B cell (primary cell): Measurements from ENCODE around the gene RIPOR3. TPM values are rescaled to one million over a fixed set of nuclear protein-coding genes. Genes with fewer than 3 reads are reported as not detected.

ENCODE experiments used
- ATAC-seq: fragments of 200-7000 bp; cut with Tn5 transposase; one replicate; pipeline ENCODE4 v1.10.0; 2021; ENCODE audit warnings: low read depth, mild to moderate bottlenecking, moderate number of reproducible peaks, moderate library complexity
- CTCF ChIA-PET: fragments of 350-600 bp; sonication (Branson Sonifier 250); formaldehyde crosslinking; loops from one replicate; lab custom pipeline; 2021; ENCODE audit warnings: antibody characterized with exemption, inconsistent platforms; lab: Charles Lee
- POLR2A ChIA-PET: fragments of 350-600 bp; sonication (Branson Sonifier 250); formaldehyde crosslinking; loops from one replicate; lab custom pipeline; 2021; ENCODE audit warnings: antibody characterized with exemption; lab: Charles Lee
- DNase-seq: peaks from one replicate; pipeline ENCODE4 v3.0.0; 2013
- H2AFZ ChIP-seq: 2 replicates; pipeline ENCODE4 v1.6.1; 2012; ENCODE audit warnings: mild to moderate bottlenecking, low read depth, low read length; ENCODE audit not compliant: insufficient read depth, poor library complexity, severe bottlenecking
- H3K27ac ChIP-seq, 2 donors: 1 replicate in 1 of 2; 2 replicates in 1 of 2; pipeline ENCODE4 v1.5.1; 2012 to 2013; ENCODE audit warnings: low read length in 2 of 2, mild to moderate bottlenecking in 2 of 2, moderate library complexity in 1 of 2
- H3K27me3 ChIP-seq, 4 experiments: fragments of 200-600 bp in 1 of 4; sonication (generic) in 1 of 4; replicated peaks in 1 of 4; 1 replicate in 2 of 4; 2 replicates in 2 of 4; pipeline versions ENCODE4 v1.6.1 to v1.7.0; 2013 to 2016; ENCODE audit warnings: low read length in 3 of 4, mild to moderate bottlenecking in 2 of 4, mixed read lengths in 1 of 4, moderate library complexity in 1 of 4; ENCODE audit not compliant: insufficient read depth in 4 of 4, control insufficient read depth in 3 of 4; ENCODE audit errors: control extremely low read depth in 1 of 4
- H3K36me3 ChIP-seq, 2 experiments: replicated peaks in 1 of 2; 1 replicate in 1 of 2; 2 replicates in 1 of 2; pipeline versions ENCODE4 v1.6.1 to v1.7.1; 2013; ENCODE audit warnings: low read length in 1 of 2; ENCODE audit not compliant: insufficient read depth in 2 of 2, control insufficient read depth in 1 of 2; ENCODE audit errors: control extremely low read depth in 1 of 2, extremely low read depth in 1 of 2
- H3K4me1 ChIP-seq, 2 donors: fragments of 200-600 bp in 1 of 2; sonication (generic) in 1 of 2; 1 replicate in 1 of 2; 2 replicates in 1 of 2; pipeline versions ENCODE4 v1.5.1 to v1.6.1; 2013 to 2017; ENCODE audit warnings: low read length in 2 of 2; ENCODE audit not compliant: control insufficient read depth in 2 of 2, insufficient read depth in 2 of 2
- H3K4me2 ChIP-seq: replicated peaks from 2 replicates; pipeline ENCODE3; 2012; ENCODE audit warnings: mild to moderate bottlenecking, low read depth, low read length; ENCODE audit not compliant: poor library complexity, severe bottlenecking
- H3K4me3 ChIP-seq, 5 experiments: fragments of 200-600 bp in 1 of 5; sonication (generic) in 1 of 5; 1 replicate in 3 of 5; 2 replicates in 2 of 5; pipeline versions ENCODE4 v1.5.1 to v1.7.0; 2011 to 2016; ENCODE audit warnings: low read length in 4 of 5, mild to moderate bottlenecking in 4 of 5, low read depth in 2 of 5, control low read depth in 1 of 5, moderate library complexity in 1 of 5; ENCODE audit not compliant: insufficient read depth in 1 of 5; ENCODE audit errors: control extremely low read depth in 1 of 5, extremely low read depth in 1 of 5
- H3K79me2 ChIP-seq: fragments of 200-600 bp; sonication (generic); one replicate; pipeline ENCODE4 v1.6.0; 2016; ENCODE audit warnings: low read length; ENCODE audit not compliant: control insufficient read depth, insufficient read depth
- H3K9ac ChIP-seq: fragments of 200-600 bp; sonication (generic); 2 replicates; pipeline ENCODE4 v1.6.1; 2017; ENCODE audit warnings: mild to moderate bottlenecking, low read length, moderate library complexity
- H3K9me3 ChIP-seq, 3 donors: one replicate each; pipeline versions ENCODE4 v1.6.1 to v1.7.1; 2013; ENCODE audit warnings: low read length in 2 of 3; ENCODE audit not compliant: control insufficient read depth in 2 of 3, insufficient read depth in 1 of 3; ENCODE audit errors: control extremely low read depth in 1 of 3
- H4K20me1 ChIP-seq: 2 replicates; pipeline ENCODE4 v1.6.0; 2012; ENCODE audit warnings: mild to moderate bottlenecking, low read length; ENCODE audit not compliant: insufficient read depth, control insufficient read depth, poor library complexity, severe bottlenecking
- H3K27ac Mint-ChIP-seq: one replicate; pipeline ENCODE4 v1.8.0; 2021; ENCODE audit warnings: mixed read lengths
- H3K27me3 Mint-ChIP-seq: one replicate; pipeline ENCODE4 v1.8.0; 2021; ENCODE audit warnings: mixed read lengths
- H3K4me1 Mint-ChIP-seq: one replicate; pipeline ENCODE4 v1.8.0; 2021; ENCODE audit warnings: mixed read lengths
- H3K4me3 Mint-ChIP-seq: one replicate; pipeline ENCODE4 v1.8.0; 2021; ENCODE audit warnings: mixed read lengths
- H3K9me3 Mint-ChIP-seq: one replicate; pipeline ENCODE4 v1.8.0; 2022; ENCODE audit warnings: mixed read lengths; ENCODE audit not compliant: insufficient read depth
- CTCF ChIP-seq: fragments of 200-600 bp; IDR thresholded peaks from one replicate; pipeline ENCODE4 v1.8.0; 2022; ENCODE audit warnings: antibody characterized with exemption, mild to moderate bottlenecking
- EZH2 ChIP-seq: IDR thresholded peaks from 2 replicates; pipeline ENCODE4 v1.6.1; 2012; ENCODE audit warnings: borderline replicate concordance, low read depth, mild to moderate bottlenecking, moderate library complexity, low read length; ENCODE audit not compliant: insufficient read depth, poor library complexity, severe bottlenecking
- WGBS: methylation state at CpG from one replicate; pipeline ENCODE4 v1.1.5; 2013; ENCODE audit warnings: missing lambda C conversion rate; ENCODE audit not compliant: insufficient coverage; 5-methylcytosine and 5-hydroxymethylcytosine counted together
- intact Hi-C: fragments of 100-400 bp; cut with micrococcal nuclease; formaldehyde crosslinking; loops from one replicate; pipeline ENCODE4 v1.10.0; 2022
- polyA plus RNA-seq: library from polyadenylated mRNA; depleted of rRNA; stranded (reverse); fragments of >200 nt; gene quantifications from 2 replicates; pipeline ENCODE4 v1.2.3, GENCODE V29; 2012
- total RNA-seq, 2 donors: library from RNA; stranded (reverse); fragments of 120-200 nt in 1 of 2; gene quantifications; 1 replicate in 1 of 2; 2 replicates in 1 of 2; pipeline versions ENCODE4 v1.2.3 to v1.2.4, GENCODE V29; 2013 to 2022

The RIPOR3 gene
- total and polyA plus RNA-seq, 2 donors (not counting 1 experiment from before 2014, with no cell fraction given), result 0.09 to 0.27 TPM

GRCh38 chr20:50557549-50558134 is 133.7 kb downstream of the RIPOR3 start:
- ATAC-seq (no peak), DNase-seq (no peak)
- no peaks in the 10 kb centered on the region for H3K27me3 ChIP-seq
- no peak overlapping the region for H3K9ac ChIP-seq
- Mint-ChIP-seq H3K4me1 (peaks cover 51% of the 10 kb centered on the region), H3K4me3 (no peak overlapping the region), H3K9me3 (no peaks in the 10 kb centered on the region), H3K27me3 (no peaks in the 10 kb centered on the region), H3K27ac (no peak overlapping the region)
- no peak overlapping the region for H3K4me2 ChIP-seq
- H3K9me3 ChIP-seq, result peaks cover 3 to 5% (median 4%) of the 10 kb centered on the region in 3 donors
- no peak overlapping the region for H3K4me3 ChIP-seq
- intact Hi-C loops, result no loop called here
- ChIA-PET CTCF (interaction anchor here (0.7 to 1.9 kb wide), 7 partner anchors 9 to 53 kb away, joined by 3 to 6 read pairs (median 4); no protein-coding TSS in a partner anchor), POLR2A (interaction anchor here (0.6 kb wide), 1 partner anchor 373 kb away, joined by 5 read pairs; no protein-coding TSS in a partner anchor)
- H3K36me3 ChIP-seq, result peaks cover 10 to 45% of the 10 kb centered on the region in 2 experiments
- TF ChIP-seq EZH2, result no peak
- TF ChIP-seq CTCF, result no peak
- no peak overlapping the region for H3K27ac ChIP-seq
- peaks cover 17 to 26% of the 10 kb centered on the region in 2 donors for H3K4me1 ChIP-seq
- H2AFZ ChIP-seq, result no peak overlapping the region
- H3K79me2 ChIP-seq, result peaks cover 100% of the 10 kb centered on the region
- 100% methylated on average over 7 of the region's 11 CpGs for WGBS
- peaks cover 59% of the 10 kb centered on the region for H4K20me1 ChIP-seq

- H3K27ac Mint-ChIP-seq, result no peak overlapping the region
Measured at GRCh38 chr20:50555662-50556061, 135.7 kb downstream of the RIPOR3 start.

More at GRCh38 chr20:50555662-50556061, 135.7 kb downstream of the RIPOR3 start:
- Histone ChIP-seq H3K4me2 (no peak overlapping the region), H3K36me3 (peaks cover 7 to 35% of the 10 kb centered on the region in 2 experiments), H3K79me2 (peaks cover 100% of the 10 kb centered on the region), H3K4me1 (peaks cover 37 to 46% of the 10 kb centered on the region in 2 donors), H3K4me3 (no peak overlapping the region), H3K27ac (no peak overlapping the region), H3K9me3 (peaks cover 3 to 5% (median 4%) of the 10 kb centered on the region in 3 donors), H4K20me1 (peaks cover 39% of the 10 kb centered on the region), H3K27me3 (no peaks in the 10 kb centered on the region), H3K9ac (no peak overlapping the region), H2AFZ (no peak overlapping the region)
- no peak for DNase-seq
- intact Hi-C loops, result no loop called here
- ChIA-PET POLR2A (interaction anchor here (0.7 kb wide), 1 partner anchor 263 kb away, joined by 3 read pairs; no protein-coding TSS in a partner anchor), CTCF (interaction anchor here (1.1 to 1.3 kb wide), 3 partner anchors 8 to 51 kb away, joined by 4 to 5 read pairs (median 4); no protein-coding TSS in a partner anchor)
- H3K4me1 Mint-ChIP-seq, result peaks cover 35% of the 10 kb centered on the region
- no peaks in the 10 kb centered on the region for H3K9me3 Mint-ChIP-seq
- WGBS, result 100% methylated on average over 1 of the region's 5 CpGs
- no peak for TF ChIP-seq EZH2
- no peak for TF ChIP-seq CTCF
- H3K4me3 Mint-ChIP-seq, result no peak overlapping the region
- ATAC-seq, result no peak
- no peaks in the 10 kb centered on the region for H3K27me3 Mint-ChIP-seq
